ENCODE measurements around the gene PEDS1.
"Not testable (repeated sequence)": the region's sequence is repeated elsewhere in the genome, so short reads cannot be mapped to it uniquely, and the experiment has no call there.

PEDS1 gene

GRCh38 chr20:50189681-50190250 lies 36.2 kb upstream of the PEDS1 start:
- DNase-seq = peak; percentile 26

- no peak for DNase-seq
Observed at GRCh38 chr20:50188879-50189680, 35.6 kb upstream of the PEDS1 start.

- DNase-seq = no peak
Observed at GRCh38 chr20:50188287-50188688, 34.8 kb upstream of the PEDS1 start.

GRCh38 chr20:50187403-50188051 lies 34.0 kb upstream of the PEDS1 start:
- DNase-seq = no peak

GRCh38 chr20:50186987-50187402 lies 33.5 kb upstream of the PEDS1 start:
- no peak for DNase-seq

GRCh38 chr20:50186151-50186885 lies 32.8 kb upstream of the PEDS1 start:
- DNase-seq = peak; percentile 78

- no peak for DNase-seq
Observed at GRCh38 chr20:50185426-50185825, 31.9 kb upstream of the PEDS1 start.

- no peak for DNase-seq
Observed at GRCh38 chr20:50182346-50182745, 28.8 kb upstream of the PEDS1 start.

- DNase-seq = no peak
Observed at GRCh38 chr20:50181344-50181743, 27.8 kb upstream of the PEDS1 start.

GRCh38 chr20:50178672-50179071 lies 25.1 kb upstream of the PEDS1 start:
- not testable (repeated sequence) for DNase-seq

GRCh38 chr20:50175938-50176933 lies 22.7 kb upstream of the PEDS1 start:
- DNase-seq = no peak

- no peak for DNase-seq
Observed at GRCh38 chr20:50174456-50174855, 20.9 kb upstream of the PEDS1 start.

- DNase-seq = no peak
Observed at GRCh38 chr20:50172347-50173013, 19.0 kb upstream of the PEDS1 start.

GRCh38 chr20:50170549-50171220 lies 17.2 kb upstream of the PEDS1 start:
- no peak for DNase-seq

GRCh38 chr20:50169329-50169823 lies 15.9 kb upstream of the PEDS1 start:
- peak; percentile 64 for DNase-seq

GRCh38 chr20:50165684-50166554 lies 12.4 kb upstream of the PEDS1 start:
- peak; percentile 86 for DNase-seq

GRCh38 chr20:50163570-50164317 lies 10.2 kb upstream of the PEDS1 start:
- no peak for DNase-seq

GRCh38 chr20:50161494-50161893 lies 8.0 kb upstream of the PEDS1 start:
- not testable (repeated sequence) for DNase-seq

GRCh38 chr20:50153153-50153499 lies 397 bp downstream of the PEDS1 start:
- no peak for DNase-seq
